GM06990 (cell line): ENCODE measurements around the gene MAP7D2.

Experiments
- DNase-seq: peaks from one replicate; pipeline ENCODE4 v3.0.0-alpha.2; 2011; ENCODE audit not compliant: insufficient read length; ENCODE audit errors: extremely low read depth
- H3K27me3 ChIP-seq: replicated peaks from 2 replicates; pipeline ENCODE4 v1.6.0; 2011; ENCODE audit warnings: low read length; ENCODE audit not compliant: control insufficient read depth, insufficient read depth
- H3K36me3 ChIP-seq: 2 replicates; pipeline ENCODE4 v1.5.1; 2011; ENCODE audit warnings: low read length; ENCODE audit not compliant: control insufficient read depth, insufficient read depth
- H3K4me3 ChIP-seq: replicated peaks from 2 replicates; pipeline ENCODE4 v1.5.1; 2011; ENCODE audit warnings: low read depth, mild to moderate bottlenecking, control low read depth, low read length
- TF ChIP-seq, protein P1 (sequence below): IDR thresholded peaks from 2 replicates; pipeline ENCODE4 v1.5.1; 2011; ENCODE audit warnings: low read length, control low read depth, mild to moderate bottlenecking, inconsistent platforms; ENCODE audit not compliant: insufficient read depth, poor library complexity, severe bottlenecking

Gene MAP7D2

DNA sequence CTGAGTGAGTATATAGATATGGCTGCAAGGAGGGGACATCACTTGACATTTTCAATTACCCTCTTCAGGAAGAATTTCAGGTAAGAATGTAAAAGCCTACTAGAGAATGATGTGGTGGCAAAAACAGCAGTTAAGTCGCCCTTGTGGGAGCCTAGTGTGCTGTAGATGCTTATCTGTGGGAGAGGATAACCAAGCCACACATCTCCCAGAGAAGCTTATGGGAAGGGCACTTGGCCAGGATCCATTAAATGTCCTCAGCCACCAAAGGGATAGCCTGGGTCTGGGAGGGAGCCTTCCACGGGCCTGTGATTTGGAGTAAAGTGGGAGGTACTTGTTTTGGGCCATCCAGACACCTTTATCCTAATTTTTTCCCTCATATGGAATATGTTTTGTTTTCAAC, 84.5 kb downstream of the MAP7D2 start:
- H3K36me3 ChIP-seq: no peaks in the 10 kb centered on the region

DNA sequence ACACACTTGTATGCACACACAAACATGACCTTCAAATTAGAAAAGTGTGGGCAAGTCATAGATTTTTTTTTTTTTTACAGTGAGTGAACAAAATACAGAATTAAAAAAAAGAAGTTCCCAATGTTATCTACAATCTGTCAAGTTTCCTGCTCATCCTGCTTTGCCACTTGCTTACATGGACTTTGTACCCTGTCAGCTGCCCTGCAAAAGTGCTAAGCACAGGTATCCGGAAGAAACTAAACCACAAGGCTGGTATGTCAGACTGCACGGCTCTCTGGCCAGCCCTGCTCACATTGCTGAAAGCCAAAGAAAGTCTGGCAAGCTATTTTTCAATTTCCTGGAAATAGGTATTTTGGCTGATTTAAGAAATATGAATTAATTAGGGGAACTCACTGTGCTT, 87.0 kb downstream of the MAP7D2 start:
- TF ChIP-seq, protein P1, sequence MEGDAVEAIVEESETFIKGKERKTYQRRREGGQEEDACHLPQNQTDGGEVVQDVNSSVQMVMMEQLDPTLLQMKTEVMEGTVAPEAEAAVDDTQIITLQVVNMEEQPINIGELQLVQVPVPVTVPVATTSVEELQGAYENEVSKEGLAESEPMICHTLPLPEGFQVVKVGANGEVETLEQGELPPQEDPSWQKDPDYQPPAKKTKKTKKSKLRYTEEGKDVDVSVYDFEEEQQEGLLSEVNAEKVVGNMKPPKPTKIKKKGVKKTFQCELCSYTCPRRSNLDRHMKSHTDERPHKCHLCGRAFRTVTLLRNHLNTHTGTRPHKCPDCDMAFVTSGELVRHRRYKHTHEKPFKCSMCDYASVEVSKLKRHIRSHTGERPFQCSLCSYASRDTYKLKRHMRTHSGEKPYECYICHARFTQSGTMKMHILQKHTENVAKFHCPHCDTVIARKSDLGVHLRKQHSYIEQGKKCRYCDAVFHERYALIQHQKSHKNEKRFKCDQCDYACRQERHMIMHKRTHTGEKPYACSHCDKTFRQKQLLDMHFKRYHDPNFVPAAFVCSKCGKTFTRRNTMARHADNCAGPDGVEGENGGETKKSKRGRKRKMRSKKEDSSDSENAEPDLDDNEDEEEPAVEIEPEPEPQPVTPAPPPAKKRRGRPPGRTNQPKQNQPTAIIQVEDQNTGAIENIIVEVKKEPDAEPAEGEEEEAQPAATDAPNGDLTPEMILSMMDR: no peak
- H3K27me3 ChIP-seq: peaks cover 1% of the 10 kb centered on the region; the same call in 1 of the 2 replicates
- no peaks in the 10 kb centered on the region for H3K36me3 ChIP-seq
- DNase-seq: no peak
- H3K4me3 ChIP-seq: no peak overlapping the region

More for the DNA sequence above, 84.5 kb downstream of the MAP7D2 start:
- H3K27me3 ChIP-seq: no peaks in the 10 kb centered on the region; the same call in 1 of the 2 replicates
- TF ChIP-seq, protein P1: no peak
- no peak overlapping the region for H3K4me3 ChIP-seq
- no peak for DNase-seq

DNA sequence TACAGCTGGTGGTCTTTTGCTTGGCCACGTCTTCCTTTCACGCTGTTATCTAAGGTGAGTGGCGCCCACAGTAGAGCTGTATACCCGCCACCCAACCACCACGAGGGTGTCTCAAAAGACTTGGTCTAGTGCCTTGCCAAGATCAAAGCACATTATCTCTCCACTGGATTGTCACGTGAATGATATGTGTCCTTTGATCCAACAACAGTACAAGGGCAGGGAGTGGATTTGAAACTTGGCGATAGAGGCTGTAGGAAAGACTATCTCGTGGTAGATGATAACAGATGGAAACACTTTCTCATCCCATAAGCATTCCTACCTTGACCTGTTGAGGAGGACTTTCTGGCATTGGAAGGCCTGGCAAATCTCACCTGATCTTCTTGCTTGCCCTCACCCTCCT, 88.1 kb downstream of the MAP7D2 start:
- no peak for DNase-seq
- Histone ChIP-seq H3K27me3 (peaks cover 1% of the 10 kb centered on the region; the same call in 1 of the 2 replicates), H3K4me3 (no peak overlapping the region), H3K36me3 (no peaks in the 10 kb centered on the region)
- TF ChIP-seq, protein P1: no peak

- Histone ChIP-seq H3K4me3 (no peak overlapping the region), H3K36me3 (no peaks in the 10 kb centered on the region), H3K27me3 (peaks cover 1% of the 10 kb centered on the region; the same call in 1 of the 2 replicates)
- DNase-seq: no peak
- TF ChIP-seq, protein P1: no peak
Measured at GRCh38 chrX:20026278-20026677, 90.4 kb downstream of the MAP7D2 start.

DNA sequence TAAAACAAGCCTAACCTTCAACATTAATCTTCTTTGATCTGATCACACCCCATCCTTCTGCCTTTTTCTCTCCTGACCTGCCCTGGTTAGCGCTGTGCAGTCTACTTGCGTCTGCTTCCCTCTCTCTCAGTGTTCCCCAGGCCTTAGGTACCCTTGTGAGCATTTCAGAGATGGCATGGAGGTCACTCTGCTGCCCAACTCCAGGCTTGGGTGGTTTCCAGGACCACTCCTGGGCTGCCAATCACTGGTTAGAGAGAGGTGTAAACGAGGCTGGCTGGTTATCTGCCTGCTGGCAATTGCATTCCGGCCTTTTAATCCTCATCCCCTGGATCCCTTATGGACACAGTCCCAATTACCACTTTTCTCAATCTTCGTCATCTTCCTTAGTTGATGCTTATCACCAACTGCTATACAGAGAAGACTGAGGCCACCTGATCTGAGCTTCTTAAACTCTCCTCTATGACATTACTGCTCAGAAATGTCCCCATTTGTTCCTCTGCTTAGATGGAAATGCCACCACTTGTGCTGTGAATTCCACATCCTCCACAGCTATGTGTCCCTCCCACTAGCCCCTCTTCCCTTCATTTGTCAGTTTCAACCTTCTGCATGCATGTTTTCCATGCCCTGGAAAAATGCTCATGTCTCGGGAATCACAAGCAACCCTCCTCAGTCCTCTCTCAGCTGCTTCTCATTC, 96.9 kb downstream of the MAP7D2 start:
- Histone ChIP-seq H3K4me3 (no peak overlapping the region), H3K27me3 (no peaks in the 10 kb centered on the region), H3K36me3 (no peaks in the 10 kb centered on the region)
- TF ChIP-seq, protein P1: no peak
- DNase-seq: no peak

GRCh38 chrX:20016616-20016945, 100.1 kb downstream of the MAP7D2 start:
- no peaks in the 10 kb centered on the region for H3K36me3 ChIP-seq
- TF ChIP-seq, protein P1: no peak
- H3K27me3 ChIP-seq: no peaks in the 10 kb centered on the region
- DNase-seq: no peak
- no peak overlapping the region for H3K4me3 ChIP-seq
